IMR-90 (cell line): ENCODE measurements around the gene CHMP1A. TPM values are rescaled to one million over a fixed set of nuclear protein-coding genes. Genes with fewer than 3 reads are reported as not detected.

Experiments
- ATAC-seq: fragments of 200-7000 bp; cut with Tn5 transposase; 2 replicates; pipeline ENCODE4 v1.9.1; 2020; ENCODE audit warnings: low read depth, mild to moderate bottlenecking, moderate library complexity
- BruUV-seq: library from RNA; stranded (reverse); fragments of 400-500 nt; replicated peaks from 2 replicates; lab custom pipeline; 2021; lab: Mats Ljungman, UMichigan
- CTCF ChIA-PET: fragments of 300-600 bp; formaldehyde crosslinking; extraction: SDS; loops from one replicate; lab custom pipeline; 2021; ENCODE audit warnings: antibody characterized with exemption; lab: Yijun Ruan, JAX
- POLR2A ChIA-PET: fragments of 300-600 bp; sonication (Branson Sonifier 250); formaldehyde crosslinking; loops from one replicate; lab custom pipeline; 2022; ENCODE audit warnings: antibody characterized with exemption; ENCODE audit not compliant: unreplicated experiment; lab: Charles Lee
- DNase-seq: peaks from one replicate; pipeline ENCODE4 v3.0.0; 2013
- H2AFZ ChIP-seq: replicated peaks from 2 replicates; pipeline ENCODE3; 2013; ENCODE audit warnings: low read length, mild to moderate bottlenecking; ENCODE audit not compliant: poor library complexity
- H2AK5ac ChIP-seq: 2 replicates; pipeline ENCODE4 v1.6.1; 2013; ENCODE audit warnings: low read depth, low read length, inconsistent platforms
- H2AK9ac ChIP-seq: replicated peaks from 2 replicates; pipeline ENCODE3; 2013; ENCODE audit warnings: mild to moderate bottlenecking, low read depth, low read length, moderate library complexity; ENCODE audit not compliant: poor library complexity
- H2BK120ac ChIP-seq: 2 replicates; pipeline ENCODE4 v1.6.1; 2013; ENCODE audit warnings: low read depth, low read length, inconsistent platforms
- H2BK15ac ChIP-seq: 3 replicates; pipeline ENCODE4 v1.6.1; 2013; ENCODE audit warnings: low read depth, low read length, inconsistent platforms
- H2BK20ac ChIP-seq: 2 replicates; pipeline ENCODE4 v1.6.1; 2013; ENCODE audit warnings: low read depth, mild to moderate bottlenecking, inconsistent platforms, low read length, moderate library complexity
- H2BK5ac ChIP-seq: 2 replicates; pipeline ENCODE4 v1.6.1; 2013; ENCODE audit warnings: mild to moderate bottlenecking, low read depth, low read length, inconsistent platforms; ENCODE audit not compliant: poor library complexity, severe bottlenecking
- H3K14ac ChIP-seq: replicated peaks from 2 replicates; pipeline ENCODE4 v1.6.1; 2013; ENCODE audit warnings: low read depth, low read length, inconsistent platforms
- H3K18ac ChIP-seq: 2 replicates; pipeline ENCODE4 v1.6.1; 2013; ENCODE audit warnings: low read depth, low read length, control low read depth
- H3K23ac ChIP-seq: 2 replicates; pipeline ENCODE4 v1.6.1; 2013; ENCODE audit warnings: low read depth, low read length, inconsistent platforms
- H3K27ac ChIP-seq: 2 replicates; pipeline ENCODE4 v1.5.1; 2013; ENCODE audit warnings: mild to moderate bottlenecking, control low read depth, low read length; ENCODE audit not compliant: insufficient read depth
- H3K27me3 ChIP-seq: 2 replicates; pipeline ENCODE4 v1.6.1; 2013; ENCODE audit warnings: low read length; ENCODE audit not compliant: control insufficient read depth, insufficient read depth
- H3K36me3 ChIP-seq: 2 replicates; pipeline ENCODE4 v1.6.1; 2013; ENCODE audit warnings: low read length, mixed read lengths; ENCODE audit not compliant: control insufficient read depth, insufficient read depth
- H3K4ac ChIP-seq: 2 replicates; pipeline ENCODE4 v1.6.1; 2013; ENCODE audit warnings: low read depth, low read length, inconsistent platforms
- H3K4me1 ChIP-seq: 2 replicates; pipeline ENCODE4 v1.6.1; 2013; ENCODE audit warnings: low read length, mixed read lengths; ENCODE audit not compliant: control insufficient read depth, insufficient read depth
- H3K4me2 ChIP-seq: 2 replicates; pipeline ENCODE4 v1.6.1; 2013; ENCODE audit warnings: low read depth, mild to moderate bottlenecking, control low read depth, low read length, moderate library complexity
- H3K4me3 ChIP-seq: 2 replicates; pipeline ENCODE4 v1.5.1; 2013; ENCODE audit warnings: low read depth, mild to moderate bottlenecking, control low read depth, low read length, moderate library complexity; ENCODE audit not compliant: insufficient read depth
- H3K56ac ChIP-seq: 2 replicates; pipeline ENCODE4 v1.6.1; 2013; ENCODE audit warnings: low read length, inconsistent platforms; ENCODE audit not compliant: insufficient read depth; ENCODE audit errors: extremely low read depth
- H3K79me1 ChIP-seq, 2 experiments: 2 replicates each; pipeline ENCODE4 v1.6.1; 2013; ENCODE audit warnings: low read length in 2 of 2, inconsistent platforms in 1 of 2, low read depth in 1 of 2
- H3K9ac ChIP-seq: 2 replicates; pipeline ENCODE4 v1.6.1; 2013; ENCODE audit warnings: low read depth, low read length, control low read depth
- H3K9me1 ChIP-seq: 2 replicates; pipeline ENCODE4 v1.6.1; 2013; ENCODE audit warnings: low read length, inconsistent platforms; ENCODE audit not compliant: insufficient read depth
- H3K9me3 ChIP-seq: 2 replicates; pipeline ENCODE4 v1.6.1; 2013; ENCODE audit warnings: low read length; ENCODE audit not compliant: control insufficient read depth, insufficient read depth
- H4K20me1 ChIP-seq: 2 replicates; pipeline ENCODE4 v1.6.1; 2013; ENCODE audit warnings: low read length, inconsistent platforms; ENCODE audit not compliant: insufficient read depth
- H4K5ac ChIP-seq: 2 replicates; pipeline ENCODE4 v1.6.1; 2013; ENCODE audit warnings: mild to moderate bottlenecking, low read depth, low read length, control low read depth
- H4K8ac ChIP-seq, 2 experiments: 2 replicates each; pipeline ENCODE4 v1.6.1; 2013; ENCODE audit warnings: low read depth in 2 of 2, low read length in 2 of 2, control low read depth in 1 of 2, inconsistent platforms in 1 of 2
- H4K91ac ChIP-seq: 2 replicates; pipeline ENCODE4 v1.6.1; 2013; ENCODE audit warnings: low read depth, low read length, inconsistent platforms; ENCODE audit not compliant: insufficient read depth
- ELK1 ChIP-seq: fragments of 150-350 bp; IDR thresholded peaks from 2 replicates; pipeline ENCODE4 v1.6.1; 2016; ENCODE audit warnings: low read depth, mild to moderate bottlenecking, low read length, moderate library complexity, borderline replicate concordance
- MAFK ChIP-seq: IDR thresholded peaks from 2 replicates; pipeline ENCODE4 v1.6.1; 2012; ENCODE audit warnings: low read depth, low read length, improper control_type of control experiment
- POLR2A ChIP-seq: IDR thresholded peaks from 2 replicates; pipeline ENCODE4 v1.6.1; 2012; ENCODE audit warnings: mild to moderate bottlenecking, low read depth, low read length
- WGBS, 2 experiments: methylation state at CpG; one replicate each; pipeline versions ENCODE4 v1.1.5 to v1.1.7; 2013; ENCODE audit warnings: missing lambda C conversion rate in 2 of 2; ENCODE audit not compliant: insufficient read length in 1 of 2; ENCODE audit errors: extremely low coverage in 2 of 2; 5-methylcytosine and 5-hydroxymethylcytosine counted together
- dilution Hi-C: fragments of 300-500 bp; cut with HindIII; formaldehyde crosslinking; loops from one replicate; pipeline ENCODE4 v1.14.3; 2018; ENCODE audit warnings: low sequenced_read_pairs; ENCODE audit not compliant: unreplicated experiment
- in situ Hi-C: fragments of 300-500 bp; cut with MboI; formaldehyde crosslinking; loops from 3 replicates; pipeline ENCODE4 v1.14.3; 2019; ENCODE audit warnings: low sequenced_read_pairs, inconsistent platforms, mixed read lengths
- intact Hi-C: fragments of 100-400 bp; cut with micrococcal nuclease; formaldehyde crosslinking; loops from 2 replicates; pipeline ENCODE4 v1.10.0; 2022
- polyA plus RNA-seq, 3 experiments: library from polyadenylated mRNA; depleted of rRNA; stranded (reverse); fragments of >200 nt; gene quantifications; 2 replicates each; pipeline ENCODE4 v1.2.3, GENCODE V29; 2012; ENCODE audit warnings: low replicate concordance in 1 of 3
- total RNA-seq: library from RNA; depleted of rRNA; stranded (reverse); fragments of >200 nt; gene quantifications from 2 replicates; pipeline ENCODE4 v1.2.3, GENCODE V29; 2012

CHMP1A gene
- total and polyA plus RNA-seq, 2 of the 4 experiments (the other 2 are of a cell fraction), result 97.3 to 99.8 TPM

GRCh38 chr16:89596957-89597649 is 60.4 kb downstream of the CHMP1A start (continued):
- no peak for TF ChIP-seq ELK1

- no peak for DNase-seq
- Histone ChIP-seq H3K4me2 (no peak overlapping the region), H3K9me3 (no peaks in the 10 kb centered on the region), H2BK20ac (no peak overlapping the region), H3K27me3 (no peaks in the 10 kb centered on the region), H3K27ac (no peak overlapping the region), H3K9ac (no peak overlapping the region), H2BK15ac (no peak overlapping the region), H3K79me1 (no peaks in the 10 kb centered on the region), H3K36me3 (no peaks in the 10 kb centered on the region; the same call in 1 of the 2 replicates), H3K4me1 (no peaks in the 10 kb centered on the region), H3K4ac (no peak overlapping the region), H4K20me1 (no peaks in the 10 kb centered on the region), H2AFZ (no peak overlapping the region), H3K23ac (no peak overlapping the region), H3K56ac (no peak overlapping the region), H2BK5ac (no peak overlapping the region), H4K91ac (no peak overlapping the region), H3K14ac (no peak overlapping the region), H4K5ac (no peak overlapping the region), H2BK120ac (no peak overlapping the region), H3K18ac (no peak overlapping the region), H3K4me3 (no peak overlapping the region), H2AK5ac (no peak overlapping the region), H3K9me1 (no peaks in the 10 kb centered on the region; the same call in 1 of the 2 replicates), H2AK9ac (no peak overlapping the region), H4K8ac (no peak overlapping the region)
- TF ChIP-seq POLR2A (no peak), MAFK (peak; percentile 54)
- POLR2A ChIA-PET, result no interaction called here
- 88% methylated on average over 7 of the region's 25 CpGs; no CpG with 5 or more reads in 1 of the 2 experiments for WGBS, 2 experiments
- in situ Hi-C loops, result no loop called here
- dilution Hi-C loops, result no loop called here
- intact Hi-C loops, result no loop called here
- ATAC-seq, result no peak
- CTCF ChIA-PET, result interaction anchor here (1.1 kb wide), 1 partner anchor 12 kb away, joined by 4 read pairs; no protein-coding TSS in a partner anchor
- BruUV-seq, result no TSS peak
Observed at GRCh38 chr16:89596061-89596689, 61.3 kb downstream of the CHMP1A start.
